ENCODE measurements around the gene TBC1D24. TPM values are rescaled to one million over a fixed set of nuclear protein-coding genes. Genes with fewer than 3 reads are reported as not detected.
A peak's percentile ranks its signal among the peaks of the same experiment; 100 is the strongest.

Gene TBC1D24
- total and polyA plus RNA-seq, 2 experiments from 2014 or later: 5.4 to 21.0 TPM

DNA sequence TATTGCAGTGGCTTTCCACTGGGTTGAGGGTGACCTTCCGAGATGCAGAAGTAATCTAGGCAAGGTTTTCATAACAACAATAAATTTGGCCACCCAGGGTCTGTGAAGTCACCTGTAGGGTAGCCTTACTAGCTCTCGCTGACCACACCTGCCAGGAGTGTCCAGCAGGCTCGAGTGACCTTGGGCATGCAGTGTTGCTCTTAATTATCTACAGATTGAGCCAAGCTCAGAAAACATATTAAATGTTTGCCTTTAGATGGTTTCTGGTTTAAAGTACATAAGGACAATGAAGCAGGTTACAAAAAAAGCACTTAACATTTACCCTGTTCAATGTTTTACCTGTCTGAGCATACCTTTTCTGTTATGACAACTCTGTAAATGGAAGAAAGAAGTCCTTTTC is 1.8 kb downstream of the TBC1D24 start:
- peaks cover 41% of the 10 kb centered on the region for H3K27me3 ChIP-seq (ENCODE audit: insufficient read depth)
- H2AFZ ChIP-seq: no peak overlapping the region
- H3K4me2 ChIP-seq: no peak overlapping the region
- peaks cover 14% of the 10 kb centered on the region for H3K79me2 ChIP-seq (replicated peaks; ENCODE audit: insufficient read depth)
- DNase-seq (ENCODE audit: low spot score): no peak
- peaks cover 32% of the 10 kb centered on the region for H4K20me1 ChIP-seq (replicated peaks; ENCODE audit: insufficient read depth)
- H3K4me3 ChIP-seq: no peak overlapping the region
- Mint-ChIP-seq H3K27ac (no peak overlapping the region), H3K9me3 (no peaks in the 10 kb centered on the region), H3K4me1 (peaks cover 10% of the 10 kb centered on the region; the same call in 2 of the 3 replicates), H3K4me3 (peak overlapping the region; percentile 75; the same call in 1 of the 3 replicates), H3K36me3 (ENCODE audit: low read depth) (no peaks in the 10 kb centered on the region; the same call in 2 of the 3 replicates), H3K27me3 (ENCODE audit: insufficient read depth, low read depth, poor library complexity) (peaks cover 34% of the 10 kb centered on the region)
- no peak overlapping the region for H3K27ac ChIP-seq (ENCODE audit: low read depth)
- no peaks in the 10 kb centered on the region for H3K9me2 ChIP-seq (ENCODE audit: insufficient read depth)
- peaks cover 16% of the 10 kb centered on the region for H3F3A ChIP-seq (replicated peaks; ENCODE audit: low read depth)
- no peak for TF ChIP-seq POLR2AphosphoS5 (IDR thresholded peaks at IDR 0.05; ENCODE audit: low read depth)
- no peaks in the 10 kb centered on the region for H3K36me3 ChIP-seq (ENCODE audit: insufficient read depth)
- H3K4me1 ChIP-seq (ENCODE audit: insufficient read depth): peaks cover 8% of the 10 kb centered on the region
- ATAC-seq: no peak

DNA sequence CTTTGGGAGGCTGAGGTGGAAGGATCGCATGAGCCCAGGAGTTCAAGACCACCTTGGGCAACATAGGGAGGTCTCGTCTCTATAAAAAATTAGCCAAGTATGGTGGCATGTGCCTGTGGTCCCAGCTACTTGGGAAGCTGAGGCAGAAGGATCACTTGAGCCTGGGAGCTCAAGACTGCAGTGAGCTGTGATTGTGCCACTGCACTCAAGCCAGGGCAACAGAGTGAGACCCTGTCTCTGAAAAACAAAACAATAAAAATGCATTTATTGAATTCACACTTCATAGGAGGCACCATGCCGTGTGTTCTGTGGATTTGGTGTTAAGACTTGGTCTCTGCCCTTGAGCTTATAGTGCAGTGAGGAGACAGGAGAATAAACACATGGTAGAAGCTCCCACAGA is 2.4 kb downstream of the TBC1D24 start:
- Mint-ChIP-seq H3K9me3 (no peaks in the 10 kb centered on the region), H3K27me3 (ENCODE audit: insufficient read depth, low read depth, poor library complexity) (peaks cover 29% of the 10 kb centered on the region), H3K36me3 (ENCODE audit: low read depth) (no peaks in the 10 kb centered on the region; the same call in 2 of the 3 replicates), H3K4me1 (peaks cover 10% of the 10 kb centered on the region; the same call in 2 of the 3 replicates), H3K4me3 (no peak overlapping the region; the same call in 2 of the 3 replicates), H3K27ac (no peak overlapping the region)
- Histone ChIP-seq H3K79me2 (replicated peaks; ENCODE audit: insufficient read depth) (peaks cover 17% of the 10 kb centered on the region), H2AFZ (no peak overlapping the region), H3K27ac (ENCODE audit: low read depth) (no peak overlapping the region), H3K4me1 (ENCODE audit: insufficient read depth) (peaks cover 8% of the 10 kb centered on the region), H4K20me1 (replicated peaks; ENCODE audit: insufficient read depth) (peaks cover 32% of the 10 kb centered on the region), H3F3A (replicated peaks; ENCODE audit: low read depth) (peaks cover 16% of the 10 kb centered on the region), H3K27me3 (ENCODE audit: insufficient read depth) (peaks cover 35% of the 10 kb centered on the region), H3K9me2 (ENCODE audit: insufficient read depth) (no peaks in the 10 kb centered on the region), H3K36me3 (ENCODE audit: insufficient read depth) (no peaks in the 10 kb centered on the region), H3K4me2 (no peak overlapping the region), H3K4me3 (no peak overlapping the region)
- DNase-seq (ENCODE audit: low spot score): no peak
- ATAC-seq: no peak
- no peak for TF ChIP-seq JUNB (IDR thresholded peaks at IDR 0.05; ENCODE audit: unreplicated experiment)
- TF ChIP-seq EZH2 (IDR thresholded peaks at IDR 0.05; ENCODE audit: low read depth, unreplicated experiment): no peak
- no peak for TF ChIP-seq NANOG (IDR thresholded peaks at IDR 0.05; ENCODE audit: borderline replicate concordance)
- TF ChIP-seq POLR2AphosphoS5 (IDR thresholded peaks at IDR 0.05; ENCODE audit: low read depth): no peak
- TF ChIP-seq, protein P1, sequence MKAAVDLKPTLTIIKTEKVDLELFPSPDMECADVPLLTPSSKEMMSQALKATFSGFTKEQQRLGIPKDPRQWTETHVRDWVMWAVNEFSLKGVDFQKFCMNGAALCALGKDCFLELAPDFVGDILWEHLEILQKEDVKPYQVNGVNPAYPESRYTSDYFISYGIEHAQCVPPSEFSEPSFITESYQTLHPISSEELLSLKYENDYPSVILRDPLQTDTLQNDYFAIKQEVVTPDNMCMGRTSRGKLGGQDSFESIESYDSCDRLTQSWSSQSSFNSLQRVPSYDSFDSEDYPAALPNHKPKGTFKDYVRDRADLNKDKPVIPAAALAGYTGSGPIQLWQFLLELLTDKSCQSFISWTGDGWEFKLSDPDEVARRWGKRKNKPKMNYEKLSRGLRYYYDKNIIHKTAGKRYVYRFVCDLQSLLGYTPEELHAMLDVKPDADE (IDR thresholded peaks at IDR 0.05): no peak
- TF ChIP-seq CREB1 (CRISPR knock-in tag; IDR thresholded peaks at IDR 0.05; ENCODE audit: low read depth): no peak
- TF ChIP-seq EZH2phosphoT487 (IDR thresholded peaks at IDR 0.05; ENCODE audit: unreplicated experiment): no peak
- TF ChIP-seq ZNF331 (CRISPR knock-in tag; IDR thresholded peaks at IDR 0.05; ENCODE audit: low read depth): no peak
- TF ChIP-seq STAT1 (IDR thresholded peaks at IDR 0.05; ENCODE audit: unreplicated experiment): no peak
- TF ChIP-seq, protein P2, sequence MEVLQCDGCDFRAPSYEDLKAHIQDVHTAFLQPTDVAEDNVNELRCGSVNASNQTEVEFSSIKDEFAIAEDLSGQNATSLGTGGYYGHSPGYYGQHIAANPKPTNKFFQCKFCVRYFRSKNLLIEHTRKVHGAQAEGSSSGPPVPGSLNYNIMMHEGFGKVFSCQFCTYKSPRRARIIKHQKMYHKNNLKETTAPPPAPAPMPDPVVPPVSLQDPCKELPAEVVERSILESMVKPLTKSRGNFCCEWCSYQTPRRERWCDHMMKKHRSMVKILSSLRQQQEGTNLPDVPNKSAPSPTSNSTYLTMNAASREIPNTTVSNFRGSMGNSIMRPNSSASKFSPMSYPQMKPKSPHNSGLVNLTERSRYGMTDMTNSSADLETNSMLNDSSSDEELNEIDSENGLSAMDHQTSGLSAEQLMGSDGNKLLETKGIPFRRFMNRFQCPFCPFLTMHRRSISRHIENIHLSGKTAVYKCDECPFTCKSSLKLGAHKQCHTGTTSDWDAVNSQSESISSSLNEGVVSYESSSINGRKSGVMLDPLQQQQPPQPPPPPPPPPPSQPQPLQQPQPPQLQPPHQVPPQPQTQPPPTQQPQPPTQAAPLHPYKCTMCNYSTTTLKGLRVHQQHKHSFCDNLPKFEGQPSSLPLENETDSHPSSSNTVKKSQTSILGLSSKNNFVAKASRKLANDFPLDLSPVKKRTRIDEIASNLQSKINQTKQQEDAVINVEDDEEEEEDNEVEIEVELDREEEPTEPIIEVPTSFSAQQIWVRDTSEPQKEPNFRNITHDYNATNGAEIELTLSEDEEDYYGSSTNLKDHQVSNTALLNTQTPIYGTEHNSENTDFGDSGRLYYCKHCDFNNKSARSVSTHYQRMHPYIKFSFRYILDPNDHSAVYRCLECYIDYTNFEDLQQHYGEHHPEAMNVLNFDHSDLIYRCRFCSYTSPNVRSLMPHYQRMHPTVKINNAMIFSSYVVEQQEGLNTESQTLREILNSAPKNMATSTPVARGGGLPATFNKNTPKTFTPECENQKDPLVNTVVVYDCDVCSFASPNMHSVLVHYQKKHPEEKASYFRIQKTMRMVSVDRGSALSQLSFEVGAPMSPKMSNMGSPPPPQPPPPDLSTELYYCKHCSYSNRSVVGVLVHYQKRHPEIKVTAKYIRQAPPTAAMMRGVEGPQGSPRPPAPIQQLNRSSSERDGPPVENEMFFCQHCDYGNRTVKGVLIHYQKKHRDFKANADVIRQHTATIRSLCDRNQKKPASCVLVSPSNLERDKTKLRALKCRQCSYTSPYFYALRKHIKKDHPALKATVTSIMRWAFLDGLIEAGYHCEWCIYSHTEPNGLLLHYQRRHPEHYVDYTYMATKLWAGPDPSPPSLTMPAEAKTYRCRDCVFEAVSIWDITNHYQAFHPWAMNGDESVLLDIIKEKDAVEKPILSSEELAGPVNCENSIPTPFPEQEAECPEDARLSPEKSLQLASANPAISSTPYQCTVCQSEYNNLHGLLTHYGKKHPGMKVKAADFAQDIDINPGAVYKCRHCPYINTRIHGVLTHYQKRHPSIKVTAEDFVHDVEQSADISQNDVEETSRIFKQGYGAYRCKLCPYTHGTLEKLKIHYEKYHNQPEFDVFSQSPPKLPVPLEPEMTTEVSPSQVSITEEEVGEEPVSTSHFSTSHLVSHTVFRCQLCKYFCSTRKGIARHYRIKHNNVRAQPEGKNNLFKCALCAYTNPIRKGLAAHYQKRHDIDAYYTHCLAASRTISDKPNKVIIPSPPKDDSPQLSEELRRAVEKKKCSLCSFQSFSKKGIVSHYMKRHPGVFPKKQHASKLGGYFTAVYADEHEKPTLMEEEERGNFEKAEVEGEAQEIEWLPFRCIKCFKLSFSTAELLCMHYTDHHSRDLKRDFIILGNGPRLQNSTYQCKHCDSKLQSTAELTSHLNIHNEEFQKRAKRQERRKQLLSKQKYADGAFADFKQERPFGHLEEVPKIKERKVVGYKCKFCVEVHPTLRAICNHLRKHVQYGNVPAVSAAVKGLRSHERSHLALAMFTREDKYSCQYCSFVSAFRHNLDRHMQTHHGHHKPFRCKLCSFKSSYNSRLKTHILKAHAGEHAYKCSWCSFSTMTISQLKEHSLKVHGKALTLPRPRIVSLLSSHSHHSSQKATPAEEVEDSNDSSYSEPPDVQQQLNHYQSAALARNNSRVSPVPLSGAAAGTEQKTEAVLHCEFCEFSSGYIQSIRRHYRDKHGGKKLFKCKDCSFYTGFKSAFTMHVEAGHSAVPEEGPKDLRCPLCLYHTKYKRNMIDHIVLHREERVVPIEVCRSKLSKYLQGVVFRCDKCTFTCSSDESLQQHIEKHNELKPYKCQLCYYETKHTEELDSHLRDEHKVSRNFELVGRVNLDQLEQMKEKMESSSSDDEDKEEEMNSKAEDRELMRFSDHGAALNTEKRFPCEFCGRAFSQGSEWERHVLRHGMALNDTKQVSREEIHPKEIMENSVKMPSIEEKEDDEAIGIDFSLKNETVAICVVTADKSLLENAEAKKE (CRISPR knock-in tag; IDR thresholded peaks at IDR 0.05): no peak
- TF ChIP-seq, protein P3, sequence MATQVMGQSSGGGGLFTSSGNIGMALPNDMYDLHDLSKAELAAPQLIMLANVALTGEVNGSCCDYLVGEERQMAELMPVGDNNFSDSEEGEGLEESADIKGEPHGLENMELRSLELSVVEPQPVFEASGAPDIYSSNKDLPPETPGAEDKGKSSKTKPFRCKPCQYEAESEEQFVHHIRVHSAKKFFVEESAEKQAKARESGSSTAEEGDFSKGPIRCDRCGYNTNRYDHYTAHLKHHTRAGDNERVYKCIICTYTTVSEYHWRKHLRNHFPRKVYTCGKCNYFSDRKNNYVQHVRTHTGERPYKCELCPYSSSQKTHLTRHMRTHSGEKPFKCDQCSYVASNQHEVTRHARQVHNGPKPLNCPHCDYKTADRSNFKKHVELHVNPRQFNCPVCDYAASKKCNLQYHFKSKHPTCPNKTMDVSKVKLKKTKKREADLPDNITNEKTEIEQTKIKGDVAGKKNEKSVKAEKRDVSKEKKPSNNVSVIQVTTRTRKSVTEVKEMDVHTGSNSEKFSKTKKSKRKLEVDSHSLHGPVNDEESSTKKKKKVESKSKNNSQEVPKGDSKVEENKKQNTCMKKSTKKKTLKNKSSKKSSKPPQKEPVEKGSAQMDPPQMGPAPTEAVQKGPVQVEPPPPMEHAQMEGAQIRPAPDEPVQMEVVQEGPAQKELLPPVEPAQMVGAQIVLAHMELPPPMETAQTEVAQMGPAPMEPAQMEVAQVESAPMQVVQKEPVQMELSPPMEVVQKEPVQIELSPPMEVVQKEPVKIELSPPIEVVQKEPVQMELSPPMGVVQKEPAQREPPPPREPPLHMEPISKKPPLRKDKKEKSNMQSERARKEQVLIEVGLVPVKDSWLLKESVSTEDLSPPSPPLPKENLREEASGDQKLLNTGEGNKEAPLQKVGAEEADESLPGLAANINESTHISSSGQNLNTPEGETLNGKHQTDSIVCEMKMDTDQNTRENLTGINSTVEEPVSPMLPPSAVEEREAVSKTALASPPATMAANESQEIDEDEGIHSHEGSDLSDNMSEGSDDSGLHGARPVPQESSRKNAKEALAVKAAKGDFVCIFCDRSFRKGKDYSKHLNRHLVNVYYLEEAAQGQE (IDR thresholded peaks at IDR 0.05; ENCODE audit: unreplicated experiment): no peak
